HEK293T (cell line): ENCODE measurements around the gene OPHN1.

Experiments used
- ELF4 ChIP-seq: fragments of 450-650 bp; IDR thresholded peaks from 2 replicates; pipeline ENCODE4 v1.6.1; 2017; ENCODE audit warnings: antibody characterized with exemption
- FOXA1 ChIP-seq: fragments of 450-650 bp; IDR thresholded peaks from 2 replicates; pipeline ENCODE4 v1.6.1; 2016; ENCODE audit warnings: mild to moderate bottlenecking
- PKNOX1 ChIP-seq: fragments of 450-650 bp; IDR thresholded peaks from 2 replicates; pipeline ENCODE4 v1.6.1; 2016

GRCh38 chrX:68286076-68286475, 147.2 kb downstream of the OPHN1 start:
- no peak for TF ChIP-seq PKNOX1
- TF ChIP-seq FOXA1, result no peak
- no peak for TF ChIP-seq ELF4
